ENCODE measurements around the gene HIPK1. TPM values are rescaled to one million over a fixed set of nuclear protein-coding genes. Genes with fewer than 3 reads are reported as not detected.
A peak's percentile ranks its signal among the peaks of the same experiment; 100 is the strongest.

The HIPK1 gene
- total RNA-seq, 4 donors from 2014 or later: 48.3 to 63.9 (median 53.1) TPM

DNA sequence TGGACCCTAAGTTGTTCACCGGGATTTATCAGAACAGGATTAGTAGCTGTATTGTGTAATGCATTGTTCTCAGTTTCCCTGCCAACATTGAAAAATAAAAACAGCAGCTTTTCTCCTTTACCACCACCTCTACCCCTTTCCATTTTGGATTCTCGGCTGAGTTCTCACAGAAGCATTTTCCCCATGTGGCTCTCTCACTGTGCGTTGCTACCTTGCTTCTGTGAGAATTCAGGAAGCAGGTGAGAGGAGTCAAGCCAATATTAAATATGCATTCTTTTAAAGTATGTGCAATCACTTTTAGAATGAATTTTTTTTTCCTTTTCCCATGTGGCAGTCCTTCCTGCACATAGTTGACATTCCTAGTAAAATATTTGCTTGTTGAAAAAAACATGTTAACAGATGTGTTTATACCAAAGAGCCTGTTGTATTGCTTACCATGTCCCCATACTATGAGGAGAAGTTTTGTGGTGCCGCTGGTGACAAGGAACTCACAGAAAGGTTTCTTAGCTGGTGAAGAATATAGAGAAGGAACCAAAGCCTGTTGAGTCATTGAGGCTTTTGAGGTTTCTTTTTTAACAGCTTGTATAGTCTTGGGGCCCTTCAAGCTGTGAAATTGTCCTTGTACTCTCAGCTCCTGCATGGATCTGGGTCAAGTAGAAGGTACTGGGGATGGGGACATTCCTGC lies 46.2 kb downstream of the HIPK1 start:
- H3K4me1 ChIP-seq: peaks cover 3 to 43% (median 14%) of the 10 kb centered on the region in 4 donors
- no peak overlapping the region for H3K27ac ChIP-seq
- in situ Hi-C loops (cut with MboI; ENCODE audit: low pct_ligation_motif_present in 1 of 4, low pct_unique_long_range_greater_than_20kb in 1 of 4, low sequenced_read_pairs in 3 of 4) (loop anchor here in 3 of 4 donors (5.0 to 10.0 kb wide), 2 partner anchors 302 to 309 kb away; no protein-coding TSS in a partner anchor), intact Hi-C loops (cut with DNase I; ENCODE audit: low total_unique reads) (no loop called here)
- WGBS, 2 donors (ENCODE audit: low coverage in 1 of 2): 72 to 93% methylated on average over 2 to 4 of the region's 4 CpGs
- TF ChIP-seq POLR2A (IDR thresholded peaks at IDR 0.05) (no peak), CTCF (IDR thresholded peaks at IDR 0.05) (no peak), POLR2AphosphoS5 (IDR thresholded peaks at IDR 0.05) (no peak), EP300 (IDR thresholded peaks at IDR 0.05; ENCODE audit: low read depth) (no peak)
- no peak overlapping the region for H3K4me3 ChIP-seq
- no peaks in the 10 kb centered on the region for H3K9me3 ChIP-seq
- DNase-seq: no peak
- peaks cover 0 to 33% (median 15%) of the 10 kb centered on the region in 4 donors for H3K36me3 ChIP-seq
- H3K27me3 ChIP-seq: no peaks in the 10 kb centered on the region

DNA sequence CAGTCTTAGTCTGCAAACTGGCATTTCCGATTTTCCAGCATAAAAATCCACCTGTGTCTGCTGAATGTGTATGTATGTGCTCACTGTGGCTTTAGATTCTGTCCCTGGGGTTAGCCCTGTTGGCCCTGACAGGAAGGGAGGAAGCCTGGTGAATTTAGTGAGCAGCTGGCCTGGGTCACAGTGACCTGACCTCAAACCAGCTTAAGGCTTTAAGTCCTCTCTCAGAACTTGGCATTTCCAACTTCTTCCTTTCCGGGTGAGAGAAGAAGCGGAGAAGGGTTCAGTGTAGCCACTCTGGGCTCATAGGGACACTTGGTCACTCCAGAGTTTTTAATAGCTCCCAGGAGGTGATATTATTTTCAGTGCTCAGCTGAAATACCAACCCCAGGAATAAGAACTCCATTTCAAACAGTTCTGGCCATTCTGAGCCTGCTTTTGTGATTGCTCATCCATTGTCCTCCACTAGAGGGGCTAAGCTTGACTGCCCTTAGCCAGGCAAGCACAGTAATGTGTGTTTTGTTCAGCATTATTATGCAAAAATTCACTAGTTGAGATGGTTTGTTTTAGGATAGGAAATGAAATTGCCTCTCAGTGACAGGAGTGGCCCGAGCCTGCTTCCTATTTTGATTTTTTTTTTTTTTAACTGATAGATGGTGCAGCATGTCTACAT lies 47.6 kb downstream of the HIPK1 start:
- WGBS, 2 donors (ENCODE audit: low coverage in 1 of 2): 51 to 69% methylated on average over 2 to 4 of the region's 4 CpGs
- H3K27ac ChIP-seq: peak overlapping the region in 2 of 4 donors; percentile 1 to 44
- intact Hi-C loops (cut with DNase I; ENCODE audit: low total_unique reads) (no loop called here), in situ Hi-C loops (cut with MboI; ENCODE audit: low pct_ligation_motif_present in 1 of 4, low pct_unique_long_range_greater_than_20kb in 1 of 4, low sequenced_read_pairs in 3 of 4) (loop anchor here in 3 of 4 donors (5.0 to 10.0 kb wide), 2 partner anchors 301 to 308 kb away; no protein-coding TSS in a partner anchor)
- TF ChIP-seq POLR2A (IDR thresholded peaks at IDR 0.05) (no peak), CTCF (IDR thresholded peaks at IDR 0.05) (peak in 3 of 5 experiments; percentile 19 to 32 (median 20))
- H3K27me3 ChIP-seq: no peaks in the 10 kb centered on the region
- peaks cover 3 to 56% (median 18%) of the 10 kb centered on the region in 4 donors for H3K4me1 ChIP-seq
- H3K36me3 ChIP-seq: peaks cover 0 to 28% (median 10%) of the 10 kb centered on the region in 4 donors
- no peak for DNase-seq
- no peaks in the 10 kb centered on the region for H3K9me3 ChIP-seq
- H3K4me3 ChIP-seq: no peak overlapping the region

DNA sequence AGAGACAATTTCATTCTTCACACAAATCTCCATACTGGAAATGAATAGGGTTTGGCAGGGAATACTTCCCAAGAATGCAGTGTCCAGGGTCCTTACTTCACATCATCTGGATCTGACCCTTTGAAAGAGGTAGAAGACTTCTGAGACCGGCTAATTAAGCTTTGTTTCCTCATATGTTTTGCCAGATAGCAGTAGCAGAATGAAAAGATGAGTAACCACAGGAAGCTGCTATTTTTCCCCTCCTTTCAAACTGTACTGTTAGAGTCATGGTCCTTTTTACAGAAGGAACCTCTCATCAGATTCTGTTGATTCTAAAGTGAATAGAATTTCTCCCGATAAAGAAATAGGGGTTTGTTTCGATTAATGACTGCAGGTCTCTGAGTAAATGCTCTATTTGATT lies 48.8 kb downstream of the HIPK1 start:
- no peak overlapping the region for H3K4me3 ChIP-seq
- no peaks in the 10 kb centered on the region for H3K9me3 ChIP-seq
- in situ Hi-C loops (cut with MboI; ENCODE audit: low pct_ligation_motif_present in 1 of 4, low pct_unique_long_range_greater_than_20kb in 1 of 4, low sequenced_read_pairs in 3 of 4) (loop anchor here in 3 of 4 donors (5.0 to 10.0 kb wide), 2 partner anchors 299 to 307 kb away; no protein-coding TSS in a partner anchor), intact Hi-C loops (cut with DNase I; ENCODE audit: low total_unique reads) (no loop called here)
- DNase-seq: no peak
- H3K27ac ChIP-seq: peak overlapping the region; percentile 81 to 89 (median 84)
- TF ChIP-seq EP300 (IDR thresholded peaks at IDR 0.05; ENCODE audit: low read depth) (no peak), POLR2A (IDR thresholded peaks at IDR 0.05) (no peak), POLR2AphosphoS5 (IDR thresholded peaks at IDR 0.05) (no peak), CTCF (IDR thresholded peaks at IDR 0.05) (no peak)
- H3K4me1 ChIP-seq: peaks cover 4 to 66% (median 27%) of the 10 kb centered on the region in 4 donors
- peaks cover 0 to 16% (median 4%) of the 10 kb centered on the region in 4 donors for H3K36me3 ChIP-seq
- 63 to 81% methylated on average over 3 of the region's 3 CpGs for WGBS, 2 donors (ENCODE audit: low coverage in 1 of 2)
- no peaks in the 10 kb centered on the region for H3K27me3 ChIP-seq

Measured in transverse colon (tissue), 4 donors.